ENCODE measurements around the gene DAZL. TPM values are rescaled to one million over a fixed set of nuclear protein-coding genes. Genes with fewer than 3 reads are reported as not detected.

DAZL gene
- total and polyA plus RNA-seq, 10 of the 15 experiments (the other 5 are each of a cell fraction or from before 2014, with no cell fraction given) = 0.04 to 0.48 (median 0.13) TPM; not detected in 1

DNA sequence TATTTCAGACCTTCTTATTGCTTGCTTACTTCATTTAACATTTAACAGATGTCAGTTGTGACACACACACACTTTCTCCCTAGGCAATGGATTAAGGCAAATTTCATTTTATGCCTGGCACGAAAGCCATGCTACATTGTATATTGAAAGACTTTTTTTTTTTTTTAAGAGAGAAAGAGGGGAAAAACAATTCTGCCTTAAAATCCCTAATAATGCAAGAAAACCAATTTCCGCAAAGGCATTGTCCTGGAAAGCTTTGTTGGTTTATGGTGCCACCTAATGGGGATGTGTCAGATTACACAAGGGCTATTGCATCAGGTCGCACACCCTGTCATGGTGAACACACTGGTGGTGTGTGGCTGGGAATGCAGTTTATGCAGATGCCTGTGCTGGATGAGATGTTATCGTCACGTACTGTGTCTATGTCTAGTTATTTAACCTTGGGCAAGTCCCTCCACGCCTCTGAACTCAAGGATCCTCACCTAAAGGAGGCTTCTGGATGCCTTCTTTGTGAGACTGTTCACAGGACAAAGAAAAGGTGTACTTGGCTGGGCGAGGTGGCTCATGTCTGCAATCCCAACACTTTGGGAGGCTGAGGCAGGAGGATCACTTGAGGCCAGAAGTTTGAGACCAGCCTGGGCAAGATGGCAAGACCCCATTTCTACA, 54.4 kb downstream of the DAZL start (continued):
- TF ChIP-seq, protein P1, sequence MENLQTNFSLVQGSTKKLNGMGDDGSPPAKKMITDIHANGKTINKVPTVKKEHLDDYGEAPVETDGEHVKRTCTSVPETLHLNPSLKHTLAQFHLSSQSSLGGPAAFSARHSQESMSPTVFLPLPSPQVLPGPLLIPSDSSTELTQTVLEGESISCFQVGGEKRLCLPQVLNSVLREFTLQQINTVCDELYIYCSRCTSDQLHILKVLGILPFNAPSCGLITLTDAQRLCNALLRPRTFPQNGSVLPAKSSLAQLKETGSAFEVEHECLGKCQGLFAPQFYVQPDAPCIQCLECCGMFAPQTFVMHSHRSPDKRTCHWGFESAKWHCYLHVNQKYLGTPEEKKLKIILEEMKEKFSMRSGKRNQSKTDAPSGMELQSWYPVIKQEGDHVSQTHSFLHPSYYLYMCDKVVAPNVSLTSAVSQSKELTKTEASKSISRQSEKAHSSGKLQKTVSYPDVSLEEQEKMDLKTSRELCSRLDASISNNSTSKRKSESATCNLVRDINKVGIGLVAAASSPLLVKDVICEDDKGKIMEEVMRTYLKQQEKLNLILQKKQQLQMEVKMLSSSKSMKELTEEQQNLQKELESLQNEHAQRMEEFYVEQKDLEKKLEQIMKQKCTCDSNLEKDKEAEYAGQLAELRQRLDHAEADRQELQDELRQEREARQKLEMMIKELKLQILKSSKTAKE (IDR thresholded peaks at IDR 0.05; ENCODE audit: low read depth, poor library complexity, severe bottlenecking) = peak; percentile 38
- TF ChIP-seq RUNX3 (IDR thresholded peaks at IDR 0.05; ENCODE audit: low read length) = peak; percentile 59
- TF ChIP-seq PAX5 (IDR thresholded peaks at IDR 0.05; ENCODE audit: borderline replicate concordance, low read depth, low read length) = 0 out of 2 replicates have a peak, but pooled peaks have one; percentile 8
- TF ChIP-seq, protein P2, sequence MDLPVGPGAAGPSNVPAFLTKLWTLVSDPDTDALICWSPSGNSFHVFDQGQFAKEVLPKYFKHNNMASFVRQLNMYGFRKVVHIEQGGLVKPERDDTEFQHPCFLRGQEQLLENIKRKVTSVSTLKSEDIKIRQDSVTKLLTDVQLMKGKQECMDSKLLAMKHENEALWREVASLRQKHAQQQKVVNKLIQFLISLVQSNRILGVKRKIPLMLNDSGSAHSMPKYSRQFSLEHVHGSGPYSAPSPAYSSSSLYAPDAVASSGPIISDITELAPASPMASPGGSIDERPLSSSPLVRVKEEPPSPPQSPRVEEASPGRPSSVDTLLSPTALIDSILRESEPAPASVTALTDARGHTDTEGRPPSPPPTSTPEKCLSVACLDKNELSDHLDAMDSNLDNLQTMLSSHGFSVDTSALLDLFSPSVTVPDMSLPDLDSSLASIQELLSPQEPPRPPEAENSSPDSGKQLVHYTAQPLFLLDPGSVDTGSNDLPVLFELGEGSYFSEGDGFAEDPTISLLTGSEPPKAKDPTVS (IDR thresholded peaks at IDR 0.05; ENCODE audit: low read depth, low read length) = no peak
- no peak for TF ChIP-seq NFYA (IDR thresholded peaks at IDR 0.05; ENCODE audit: borderline replicate concordance, low read depth, low read length)
- no peak for TF ChIP-seq SP1 (IDR thresholded peaks at IDR 0.05; ENCODE audit: low read depth, low read length)
- TF ChIP-seq BHLHE40 (IDR thresholded peaks at IDR 0.05; ENCODE audit: borderline replicate concordance in 1 of 2, low read depth in 2 of 2, low read length in 1 of 2) = 0 out of 4 replicates have a peak, but pooled peaks of 1 of the 2 experiments have one; percentile 7
- TF ChIP-seq PML (IDR thresholded peaks at IDR 0.05; ENCODE audit: low read length) = no peak
- no peak for TF ChIP-seq BMI1 (IDR thresholded peaks at IDR 0.05; ENCODE audit: borderline replicate concordance)
- peak; percentile 39 for TF ChIP-seq IKZF1 (conservative IDR thresholded peaks at IDR 0.05)
- TF ChIP-seq ZSCAN29 (IDR thresholded peaks at IDR 0.05) = no peak
- no peak for TF ChIP-seq KLF5 (IDR thresholded peaks at IDR 0.05; ENCODE audit: partially characterized antibody)
- TF ChIP-seq, protein P3, sequence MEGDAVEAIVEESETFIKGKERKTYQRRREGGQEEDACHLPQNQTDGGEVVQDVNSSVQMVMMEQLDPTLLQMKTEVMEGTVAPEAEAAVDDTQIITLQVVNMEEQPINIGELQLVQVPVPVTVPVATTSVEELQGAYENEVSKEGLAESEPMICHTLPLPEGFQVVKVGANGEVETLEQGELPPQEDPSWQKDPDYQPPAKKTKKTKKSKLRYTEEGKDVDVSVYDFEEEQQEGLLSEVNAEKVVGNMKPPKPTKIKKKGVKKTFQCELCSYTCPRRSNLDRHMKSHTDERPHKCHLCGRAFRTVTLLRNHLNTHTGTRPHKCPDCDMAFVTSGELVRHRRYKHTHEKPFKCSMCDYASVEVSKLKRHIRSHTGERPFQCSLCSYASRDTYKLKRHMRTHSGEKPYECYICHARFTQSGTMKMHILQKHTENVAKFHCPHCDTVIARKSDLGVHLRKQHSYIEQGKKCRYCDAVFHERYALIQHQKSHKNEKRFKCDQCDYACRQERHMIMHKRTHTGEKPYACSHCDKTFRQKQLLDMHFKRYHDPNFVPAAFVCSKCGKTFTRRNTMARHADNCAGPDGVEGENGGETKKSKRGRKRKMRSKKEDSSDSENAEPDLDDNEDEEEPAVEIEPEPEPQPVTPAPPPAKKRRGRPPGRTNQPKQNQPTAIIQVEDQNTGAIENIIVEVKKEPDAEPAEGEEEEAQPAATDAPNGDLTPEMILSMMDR (IDR thresholded peaks at IDR 0.05 in 2 of 3, conservative IDR thresholded peaks at IDR 0.05 in 1 of 3; ENCODE audit: control insufficient read depth in 2 of 3, extremely low read depth in 1 of 3, insufficient read depth in 1 of 3, low read depth in 3 of 3, low read length in 3 of 3) = peak; percentile 83 to 94 (median 90)
- TF ChIP-seq BCL11A (IDR thresholded peaks at IDR 0.05; ENCODE audit: low read depth, low read length) = no peak
- no peak for TF ChIP-seq NBN (IDR thresholded peaks at IDR 0.05)
- TF ChIP-seq, protein P4, sequence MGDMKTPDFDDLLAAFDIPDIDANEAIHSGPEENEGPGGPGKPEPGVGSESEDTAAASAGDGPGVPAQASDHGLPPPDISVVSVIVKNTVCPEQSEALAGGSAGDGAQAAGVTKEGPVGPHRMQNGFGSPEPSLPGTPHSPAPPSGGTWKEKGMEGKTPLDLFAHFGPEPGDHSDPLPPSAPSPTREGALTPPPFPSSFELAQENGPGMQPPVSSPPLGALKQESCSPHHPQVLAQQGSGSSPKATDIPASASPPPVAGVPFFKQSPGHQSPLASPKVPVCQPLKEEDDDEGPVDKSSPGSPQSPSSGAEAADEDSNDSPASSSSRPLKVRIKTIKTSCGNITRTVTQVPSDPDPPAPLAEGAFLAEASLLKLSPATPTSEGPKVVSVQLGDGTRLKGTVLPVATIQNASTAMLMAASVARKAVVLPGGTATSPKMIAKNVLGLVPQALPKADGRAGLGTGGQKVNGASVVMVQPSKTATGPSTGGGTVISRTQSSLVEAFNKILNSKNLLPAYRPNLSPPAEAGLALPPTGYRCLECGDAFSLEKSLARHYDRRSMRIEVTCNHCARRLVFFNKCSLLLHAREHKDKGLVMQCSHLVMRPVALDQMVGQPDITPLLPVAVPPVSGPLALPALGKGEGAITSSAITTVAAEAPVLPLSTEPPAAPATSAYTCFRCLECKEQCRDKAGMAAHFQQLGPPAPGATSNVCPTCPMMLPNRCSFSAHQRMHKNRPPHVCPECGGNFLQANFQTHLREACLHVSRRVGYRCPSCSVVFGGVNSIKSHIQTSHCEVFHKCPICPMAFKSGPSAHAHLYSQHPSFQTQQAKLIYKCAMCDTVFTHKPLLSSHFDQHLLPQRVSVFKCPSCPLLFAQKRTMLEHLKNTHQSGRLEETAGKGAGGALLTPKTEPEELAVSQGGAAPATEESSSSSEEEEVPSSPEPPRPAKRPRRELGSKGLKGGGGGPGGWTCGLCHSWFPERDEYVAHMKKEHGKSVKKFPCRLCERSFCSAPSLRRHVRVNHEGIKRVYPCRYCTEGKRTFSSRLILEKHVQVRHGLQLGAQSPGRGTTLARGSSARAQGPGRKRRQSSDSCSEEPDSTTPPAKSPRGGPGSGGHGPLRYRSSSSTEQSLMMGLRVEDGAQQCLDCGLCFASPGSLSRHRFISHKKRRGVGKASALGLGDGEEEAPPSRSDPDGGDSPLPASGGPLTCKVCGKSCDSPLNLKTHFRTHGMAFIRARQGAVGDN (IDR thresholded peaks at IDR 0.05) = no peak
- TF ChIP-seq SIN3A (IDR thresholded peaks at IDR 0.05; ENCODE audit: low read depth, low read length) = 0 out of 2 replicates have a peak, but pooled peaks have one; percentile 21
- TF ChIP-seq, protein P5, sequence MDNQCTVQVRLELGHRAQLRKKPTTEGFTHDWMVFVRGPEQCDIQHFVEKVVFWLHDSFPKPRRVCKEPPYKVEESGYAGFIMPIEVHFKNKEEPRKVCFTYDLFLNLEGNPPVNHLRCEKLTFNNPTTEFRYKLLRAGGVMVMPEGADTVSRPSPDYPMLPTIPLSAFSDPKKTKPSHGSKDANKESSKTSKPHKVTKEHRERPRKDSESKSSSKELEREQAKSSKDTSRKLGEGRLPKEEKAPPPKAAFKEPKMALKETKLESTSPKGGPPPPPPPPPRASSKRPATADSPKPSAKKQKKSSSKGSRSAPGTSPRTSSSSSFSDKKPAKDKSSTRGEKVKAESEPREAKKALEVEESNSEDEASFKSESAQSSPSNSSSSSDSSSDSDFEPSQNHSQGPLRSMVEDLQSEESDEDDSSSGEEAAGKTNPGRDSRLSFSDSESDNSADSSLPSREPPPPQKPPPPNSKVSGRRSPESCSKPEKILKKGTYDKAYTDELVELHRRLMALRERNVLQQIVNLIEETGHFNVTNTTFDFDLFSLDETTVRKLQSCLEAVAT (IDR thresholded peaks at IDR 0.05) = 0 out of 2 replicates have a peak, but pooled peaks have one; percentile 35
- peak; percentile 62; the same call in 1 of the 2 replicates for TF ChIP-seq IRF4 (IDR thresholded peaks at IDR 0.05; ENCODE audit: low read depth, low read length)
